Hypothalamus (tissue), 51 donors: ENCODE measurements around the gene LRRC4.

Source experiments
- DNase-seq, 51 donors: peaks; one replicate each; lab custom pipeline; 2025; lab: John Stamatoyannopoulos, UW

Gene LRRC4

DNA sequence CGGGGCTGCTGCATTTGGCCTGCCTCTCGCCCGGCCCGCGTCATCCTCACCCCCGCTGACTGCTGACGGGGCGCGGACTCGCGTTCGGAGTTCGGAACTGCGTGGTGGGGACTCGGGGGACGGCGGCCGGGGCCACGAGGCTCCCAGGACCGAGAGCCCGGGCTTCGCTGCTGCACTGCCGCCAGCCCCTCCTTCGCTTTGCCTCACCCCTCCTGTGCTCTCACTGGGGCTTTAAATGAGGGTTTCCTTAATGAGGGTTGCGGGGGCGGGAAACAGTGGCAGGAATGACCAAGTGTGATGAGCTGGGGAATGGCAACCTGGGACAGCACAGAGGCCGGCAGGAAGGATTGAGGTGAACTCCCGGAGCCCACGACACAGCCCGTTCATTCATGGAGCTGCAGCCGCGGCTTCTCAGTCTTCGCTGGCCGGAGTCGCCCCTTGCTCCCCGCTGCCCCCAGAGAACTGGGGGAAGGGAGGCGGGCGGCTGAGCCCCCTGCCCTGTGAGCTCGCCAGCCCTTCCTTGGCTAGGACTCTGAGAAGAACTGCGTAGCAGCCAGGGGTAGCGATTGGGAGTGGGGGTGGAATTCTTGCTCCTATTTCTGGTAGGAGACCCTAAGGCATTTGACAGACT lies 1.5 kb upstream of the LRRC4 start:
- peak in 15 of 51 donors; percentile 26 to 76 (median 59) for DNase-seq

DNA sequence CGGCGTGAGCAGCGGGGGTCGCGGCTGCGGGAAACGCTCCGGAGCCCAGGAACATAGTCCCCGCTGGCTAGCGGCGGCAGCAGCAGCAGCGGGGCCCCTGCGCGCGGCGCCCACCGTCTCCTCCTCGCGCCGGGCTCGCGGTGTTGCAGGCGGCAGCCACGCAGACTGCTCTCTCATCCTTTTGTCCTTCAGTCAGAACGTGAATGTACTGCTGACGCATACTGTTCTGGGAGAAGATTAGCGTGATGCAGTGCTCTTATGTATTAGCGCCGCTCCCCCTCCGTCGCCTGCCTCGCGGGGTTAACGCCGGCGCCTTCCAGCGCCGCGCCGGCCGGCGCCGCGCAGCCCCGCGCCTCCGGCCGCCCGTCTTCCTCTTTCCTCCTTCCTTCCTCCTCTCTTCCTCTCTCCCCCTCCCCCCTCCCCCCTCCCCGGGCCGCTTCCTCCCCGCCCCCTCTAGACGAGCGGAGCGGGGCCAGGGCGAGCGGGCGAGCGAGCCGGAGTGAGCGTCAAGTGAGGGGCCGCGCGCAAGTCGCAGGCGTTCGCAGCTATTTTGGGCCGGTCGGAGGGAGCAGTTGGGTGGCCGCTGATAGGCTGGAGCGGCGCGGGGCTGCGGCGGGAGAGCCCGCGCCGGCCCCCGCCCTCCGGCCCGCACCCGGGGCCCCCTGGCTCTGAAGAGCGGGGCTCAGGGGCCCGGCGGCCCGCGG lies 816 bp upstream of the LRRC4 start:
- DNase-seq, result peak in 29 of 51 donors; percentile 20 to 77 (median 55)

DNA sequence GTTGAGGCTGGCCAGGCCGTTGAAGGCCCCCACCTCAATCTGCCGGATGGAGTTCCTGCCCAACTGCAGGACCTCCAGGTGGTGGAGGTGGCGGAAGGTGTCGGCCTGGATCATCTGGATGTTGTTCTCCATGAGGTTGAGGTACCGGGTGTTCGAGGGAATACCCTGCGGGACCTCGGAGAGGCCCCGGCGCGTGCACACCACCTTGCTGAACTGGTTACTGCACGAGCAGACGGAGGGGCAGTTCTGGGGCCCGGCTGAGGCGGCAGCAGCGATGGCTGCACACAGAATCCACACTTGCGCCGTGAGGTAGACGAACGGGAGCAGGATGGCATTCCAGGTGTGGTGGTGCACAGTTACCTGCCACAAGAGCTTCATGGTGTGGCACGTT lies 979 bp downstream of the LRRC4 start:
- DNase-seq, result no peak

DNA sequence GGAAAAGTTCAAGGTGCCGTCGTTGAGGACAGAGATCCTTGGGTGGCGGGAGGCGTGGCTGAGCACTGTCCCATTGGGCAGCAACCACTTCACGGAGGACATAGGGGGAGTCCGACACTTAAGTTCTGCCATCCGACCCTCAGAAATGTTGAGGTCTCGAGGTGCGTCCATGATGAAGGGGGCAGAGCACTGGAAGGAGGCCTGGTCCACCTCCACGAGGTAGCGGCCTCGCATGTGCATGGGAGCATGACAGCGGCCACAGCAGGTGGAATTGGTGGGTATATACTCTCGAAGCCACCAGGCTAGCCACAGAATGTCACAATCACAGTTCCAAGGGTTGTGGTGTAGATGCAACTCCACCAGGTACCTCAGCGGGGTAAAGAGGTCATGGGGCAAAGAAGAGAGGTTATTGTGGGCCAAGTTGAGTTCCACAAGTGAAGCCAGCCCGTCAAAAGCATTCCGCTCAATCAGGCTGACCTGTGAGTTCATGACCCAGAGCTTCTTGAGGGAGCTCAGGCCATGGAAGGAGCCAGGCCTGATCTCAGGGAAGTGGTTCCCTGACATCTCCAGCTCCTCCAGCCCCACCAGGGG lies 1.7 kb downstream of the LRRC4 start:
- no peak for DNase-seq

DNA sequence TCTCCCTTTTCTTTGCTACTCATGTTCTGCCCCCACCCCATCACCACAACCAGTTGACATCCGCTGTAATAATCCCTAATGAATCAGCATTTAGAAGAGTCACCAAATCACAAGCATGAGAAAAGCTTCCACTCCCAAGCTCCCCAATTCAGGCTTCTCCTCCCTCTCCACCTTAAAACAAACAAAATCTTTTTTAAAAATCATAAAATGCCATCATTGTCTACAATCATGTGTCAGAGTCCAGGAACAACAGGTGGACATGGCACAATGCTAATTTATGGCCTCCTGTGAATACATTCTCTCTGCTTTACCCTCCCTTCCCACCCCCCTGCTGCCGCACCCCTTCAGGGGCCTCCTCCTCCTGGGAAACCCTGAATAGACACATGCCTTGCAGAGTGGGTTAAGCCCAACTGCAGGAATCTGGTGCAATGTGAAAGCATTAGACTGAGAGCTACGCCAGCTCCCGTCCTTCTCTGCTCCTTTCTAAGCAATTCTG lies 3.7 kb downstream of the LRRC4 start:
- DNase-seq, result peak in 1 of 51 donors; percentile 65

DNA sequence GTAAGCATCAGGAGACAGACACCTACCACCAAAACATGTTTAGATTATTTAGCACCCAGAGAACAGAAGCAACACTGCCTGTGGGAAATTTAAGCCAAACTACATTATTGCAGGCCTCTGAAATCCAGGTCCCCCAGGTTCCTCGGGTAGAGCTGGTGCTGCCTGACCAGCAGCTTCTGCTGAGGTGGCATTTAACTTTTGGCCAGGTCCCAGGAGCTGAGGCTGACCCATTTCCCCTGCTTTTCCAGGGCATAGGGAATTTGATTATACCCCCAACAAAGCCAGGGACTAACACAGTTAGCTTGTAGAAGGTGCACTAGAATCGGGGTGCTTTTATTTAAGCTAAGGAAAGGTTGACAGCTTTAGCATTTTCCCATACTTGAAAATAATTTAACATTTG lies 4.7 kb downstream of the LRRC4 start:
- DNase-seq, result peak in 1 of 51 donors; percentile 20

DNA sequence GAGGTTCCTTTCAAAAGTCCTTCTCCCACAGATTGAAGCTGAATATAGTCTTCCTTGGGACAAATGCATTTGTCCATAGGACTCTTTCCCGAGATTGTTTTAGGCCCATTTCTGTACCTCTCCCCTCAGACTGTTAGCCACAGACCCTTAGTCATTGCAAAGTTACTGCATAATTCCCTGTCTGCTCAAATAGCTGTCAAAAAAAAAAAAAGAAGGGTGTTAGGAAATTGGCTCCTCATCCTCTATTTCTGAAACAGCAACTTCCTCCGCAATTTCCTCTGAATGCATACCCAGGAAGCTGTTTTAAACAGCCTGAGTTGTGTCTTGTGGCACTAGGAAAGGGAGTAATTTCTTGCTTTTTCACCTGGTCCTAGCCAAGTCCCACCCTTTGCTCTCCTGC lies 5.4 kb downstream of the LRRC4 start:
- no peak for DNase-seq

DNA sequence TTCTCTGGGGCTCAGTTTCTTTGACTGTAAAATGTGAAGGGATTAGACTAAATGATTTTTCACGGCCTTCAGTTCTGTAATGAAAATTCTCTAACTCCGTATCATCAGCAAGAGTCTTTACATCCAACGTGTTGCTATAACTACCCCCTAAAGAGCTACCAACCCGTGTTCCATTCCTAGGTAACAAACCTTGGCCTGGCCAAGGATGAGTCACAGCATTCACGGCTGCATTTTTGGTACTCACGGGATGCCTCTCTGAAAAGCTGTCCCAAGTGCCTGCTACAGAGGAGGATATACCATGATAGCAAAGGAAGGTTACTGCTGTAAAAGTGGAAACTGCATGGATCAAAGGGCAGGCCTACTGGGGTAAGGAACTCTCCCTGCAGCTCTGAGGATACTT lies 5.9 kb downstream of the LRRC4 start:
- no peak for DNase-seq

DNA sequence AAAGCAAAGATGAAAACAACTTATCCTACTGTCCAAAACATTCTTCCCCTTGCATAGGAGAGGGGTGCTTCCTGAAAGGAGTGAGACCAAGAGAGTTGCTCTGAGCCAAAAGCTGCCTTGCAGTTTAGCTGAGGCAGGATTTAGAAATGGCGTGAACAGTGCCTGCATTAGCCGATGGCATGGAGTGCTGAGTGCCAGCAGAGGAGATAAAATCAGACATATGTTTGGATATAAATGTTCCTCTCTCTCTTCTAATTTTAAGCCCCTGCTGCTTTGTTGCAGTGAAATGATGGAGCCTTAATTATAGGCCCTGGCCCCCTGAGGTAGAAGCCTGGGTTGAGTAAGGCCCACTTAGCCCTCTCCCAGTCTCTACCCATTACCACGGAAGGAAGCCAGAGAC lies 7.1 kb downstream of the LRRC4 start:
- no peak for DNase-seq

DNA sequence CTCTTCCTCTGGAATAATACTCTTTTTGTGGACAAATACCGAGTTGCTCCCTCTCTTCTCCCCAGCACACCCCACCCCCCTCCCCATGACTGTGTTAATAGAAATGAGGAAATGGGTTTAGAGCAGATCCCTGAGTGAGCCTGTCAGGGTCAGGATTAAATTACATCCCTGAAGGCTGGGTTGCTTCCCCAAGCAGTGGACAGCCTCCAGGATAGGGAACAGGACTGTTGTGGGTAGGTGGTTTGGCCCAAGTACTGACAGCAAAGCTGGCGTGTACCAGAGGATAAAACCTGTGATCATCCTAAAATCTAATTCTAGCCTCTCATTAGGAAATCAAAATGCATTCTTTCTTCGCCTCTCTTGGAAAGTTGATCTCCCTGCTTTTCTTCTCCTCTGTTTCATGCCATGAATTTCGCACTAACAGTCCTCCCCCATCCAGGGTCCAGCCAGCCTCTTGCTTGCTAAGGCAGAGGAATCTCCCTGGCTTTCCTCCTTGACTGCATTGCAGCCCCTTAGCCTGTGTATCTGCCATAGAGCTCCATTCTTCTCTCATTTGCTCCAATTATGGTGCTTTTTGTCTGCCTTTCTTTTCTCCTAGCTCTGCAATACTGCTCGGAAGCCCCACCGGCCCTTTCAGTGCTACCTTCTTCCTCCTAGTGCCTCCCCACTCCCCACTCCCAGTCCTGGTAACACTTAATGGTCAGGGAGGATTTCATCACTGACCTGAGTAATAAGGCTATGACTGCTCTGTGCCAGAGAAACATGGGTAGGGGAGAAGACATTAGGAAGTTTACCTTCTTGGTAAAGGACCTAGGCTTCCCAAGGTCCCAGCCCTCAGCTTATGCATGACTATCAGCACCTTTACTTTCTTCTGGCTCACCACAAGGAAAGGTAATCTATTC lies 8.4 kb downstream of the LRRC4 start:
- DNase-seq, result no peak

DNA sequence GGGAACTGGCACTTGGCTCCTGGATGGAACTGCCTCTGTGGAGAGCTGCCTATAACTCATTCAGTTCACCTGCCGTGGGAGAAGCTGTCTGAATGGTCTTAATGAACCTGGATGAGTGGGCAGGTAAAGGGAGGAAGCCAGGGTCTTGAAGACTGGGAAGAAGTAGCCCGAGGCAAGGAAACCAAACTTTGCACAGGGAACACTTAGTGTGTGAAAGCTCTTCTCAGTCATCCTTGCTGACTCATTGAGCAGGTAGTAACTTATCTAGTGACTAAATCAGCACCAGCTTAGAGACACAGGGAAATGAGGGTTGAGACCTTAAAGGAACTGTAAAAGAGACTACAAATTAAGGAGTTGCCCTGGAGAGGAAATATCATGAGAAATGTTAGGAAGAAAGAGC lies 9.9 kb downstream of the LRRC4 start:
- DNase-seq, result no peak

DNA sequence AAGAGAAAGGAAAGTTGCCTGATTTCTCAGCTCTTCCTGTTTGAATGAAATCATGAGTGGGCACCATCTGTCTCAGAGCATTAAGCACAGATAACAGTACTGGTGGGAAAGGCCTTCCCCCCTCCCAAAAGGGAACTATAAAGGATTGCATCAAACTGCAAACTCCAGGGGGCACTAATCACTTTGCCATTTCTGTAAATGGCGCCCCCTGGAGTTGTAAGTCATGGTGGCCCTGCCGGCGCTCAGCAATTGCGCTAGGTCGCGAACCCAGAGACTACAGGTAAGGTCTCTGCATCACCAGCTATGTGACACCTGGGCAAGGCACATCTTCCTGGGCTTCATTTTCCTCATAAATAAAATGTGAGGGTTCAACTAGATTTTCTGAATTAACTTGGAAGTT lies 11.1 kb downstream of the LRRC4 start:
- no peak for DNase-seq

DNA sequence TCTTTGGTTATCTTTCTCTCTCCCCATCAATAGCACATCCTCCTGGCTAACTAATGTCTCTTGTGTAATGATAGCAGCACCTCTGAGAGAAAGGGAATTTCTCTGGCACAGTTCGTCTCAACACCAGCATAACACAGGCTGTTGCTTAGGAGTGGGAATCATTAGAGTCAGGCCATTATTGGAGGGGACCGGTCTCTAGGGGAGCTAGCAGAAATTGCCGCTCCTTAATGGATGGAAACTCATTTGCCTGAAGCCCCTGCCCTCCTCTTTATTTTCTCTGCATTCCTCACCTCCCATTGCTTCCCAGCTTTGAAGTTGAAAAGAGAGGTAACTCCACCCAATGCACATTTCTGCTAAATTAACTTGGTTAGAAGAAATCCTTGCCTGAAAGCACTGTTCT lies 11.9 kb downstream of the LRRC4 start:
- DNase-seq, result no peak

DNA sequence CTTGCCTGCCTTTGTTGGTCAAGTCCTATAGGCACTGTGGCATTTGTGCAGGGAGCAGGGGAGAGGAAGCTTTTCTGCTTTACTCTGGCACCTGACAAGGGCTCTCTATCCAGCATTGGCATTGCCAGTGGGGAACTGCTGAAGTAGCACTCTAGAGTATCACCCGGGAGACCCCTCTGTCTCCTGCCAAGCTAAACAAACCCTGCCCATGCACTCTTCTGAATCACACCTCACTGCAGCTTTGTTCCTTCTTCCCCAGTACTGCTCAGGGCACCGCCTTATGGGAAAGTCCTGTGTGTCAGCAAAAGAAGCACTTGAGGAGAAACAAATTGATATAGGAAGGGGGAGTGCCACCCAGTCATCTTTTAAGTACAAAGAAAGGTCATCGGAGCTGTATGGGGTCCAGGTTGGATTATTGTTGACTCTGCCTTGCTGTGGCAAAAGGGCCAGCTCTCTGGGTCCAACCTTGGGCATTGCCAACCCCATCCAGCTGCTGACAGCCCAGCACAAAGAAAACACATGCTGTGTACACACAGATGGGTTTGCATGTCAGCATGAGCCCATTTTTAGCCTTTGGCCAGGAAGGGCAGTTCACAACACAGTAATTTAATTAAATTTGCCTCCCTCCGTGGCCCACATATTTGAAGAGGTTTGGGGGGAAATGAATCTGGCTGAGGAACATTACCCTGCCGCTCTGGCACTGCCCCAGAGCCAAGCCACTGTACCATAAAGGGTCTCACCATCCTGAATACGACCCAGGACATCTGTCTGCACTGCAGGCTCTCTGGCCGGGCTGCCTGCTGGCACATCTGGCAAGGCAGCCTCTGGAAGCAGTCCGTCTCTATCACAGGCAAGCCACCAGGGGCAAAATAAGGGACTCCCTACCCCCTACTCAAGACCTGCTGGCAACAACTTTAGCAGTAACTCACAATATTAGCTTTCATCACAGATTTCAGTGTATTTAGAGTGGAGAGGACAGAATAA lies 13.1 kb downstream of the LRRC4 start:
- peak in 2 of 51 donors; percentile 27 to 28 for DNase-seq

DNA sequence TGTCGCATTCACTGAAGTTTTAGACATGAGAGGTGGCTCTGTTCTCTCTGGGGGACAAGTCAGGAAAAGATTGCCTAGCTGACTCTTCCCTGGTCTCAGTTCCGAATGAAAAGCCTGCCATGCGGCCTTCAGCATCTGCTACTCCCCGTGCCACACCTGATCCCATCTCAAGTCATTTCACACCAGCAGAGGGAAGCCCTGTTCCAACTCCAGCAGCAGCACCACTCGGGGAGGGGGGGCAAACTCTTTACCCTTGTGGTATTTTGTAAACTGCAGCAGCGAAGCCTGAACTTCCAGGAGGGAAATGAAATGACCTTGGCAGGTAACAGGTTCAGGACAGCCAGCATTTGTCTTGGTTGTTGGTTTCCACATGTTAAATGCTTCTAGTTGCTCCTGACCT lies 13.8 kb downstream of the LRRC4 start:
- peak in 1 of 51 donors; percentile 27 for DNase-seq

DNA sequence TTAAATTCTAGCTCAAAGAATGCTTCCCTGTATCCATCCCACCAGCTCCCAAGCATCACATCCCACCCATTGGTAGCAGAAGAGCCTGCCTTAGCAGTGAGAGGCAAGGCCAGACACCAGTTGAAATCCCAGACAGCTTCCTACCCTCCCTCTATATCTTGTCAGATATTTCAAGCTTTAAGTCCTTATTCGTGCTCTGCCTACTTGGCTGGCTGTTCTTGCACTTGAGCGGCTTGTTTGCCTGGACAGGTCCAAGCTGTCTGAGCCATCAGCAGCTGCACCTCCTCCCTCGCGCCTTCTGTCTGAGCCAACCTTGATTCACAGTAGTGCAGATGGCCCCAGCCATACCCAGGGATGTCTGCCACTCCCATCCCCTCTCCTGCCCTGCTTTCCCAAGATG lies 16.4 kb downstream of the LRRC4 start:
- peak in 1 of 51 donors; percentile 38 for DNase-seq

DNA sequence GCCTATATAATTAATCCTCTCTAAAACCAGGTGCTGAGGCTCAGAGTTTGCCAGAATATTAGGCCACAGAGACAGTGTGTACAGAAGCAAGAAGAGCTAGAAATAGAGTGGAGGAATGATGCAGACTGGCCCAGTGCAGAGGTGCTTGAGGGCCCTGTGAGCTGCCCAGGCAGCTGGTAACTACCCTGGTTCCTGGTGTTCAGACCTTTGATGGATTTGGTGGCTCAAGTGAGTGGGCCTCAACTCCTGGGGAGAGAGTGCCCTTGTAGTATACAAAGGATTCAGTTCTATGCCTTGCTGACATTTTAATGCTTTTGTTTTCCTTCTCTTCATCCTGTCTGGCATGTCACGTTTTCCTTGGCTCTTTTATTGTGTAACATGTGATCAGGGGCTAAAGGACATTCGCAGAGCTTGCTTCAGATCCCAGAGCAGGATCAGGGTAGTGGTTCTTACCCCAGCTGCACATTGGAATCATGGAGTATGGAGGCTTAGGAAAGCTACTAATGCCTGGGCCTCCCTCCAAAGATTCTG lies 20.0 kb downstream of the LRRC4 start:
- no peak for DNase-seq

DNA sequence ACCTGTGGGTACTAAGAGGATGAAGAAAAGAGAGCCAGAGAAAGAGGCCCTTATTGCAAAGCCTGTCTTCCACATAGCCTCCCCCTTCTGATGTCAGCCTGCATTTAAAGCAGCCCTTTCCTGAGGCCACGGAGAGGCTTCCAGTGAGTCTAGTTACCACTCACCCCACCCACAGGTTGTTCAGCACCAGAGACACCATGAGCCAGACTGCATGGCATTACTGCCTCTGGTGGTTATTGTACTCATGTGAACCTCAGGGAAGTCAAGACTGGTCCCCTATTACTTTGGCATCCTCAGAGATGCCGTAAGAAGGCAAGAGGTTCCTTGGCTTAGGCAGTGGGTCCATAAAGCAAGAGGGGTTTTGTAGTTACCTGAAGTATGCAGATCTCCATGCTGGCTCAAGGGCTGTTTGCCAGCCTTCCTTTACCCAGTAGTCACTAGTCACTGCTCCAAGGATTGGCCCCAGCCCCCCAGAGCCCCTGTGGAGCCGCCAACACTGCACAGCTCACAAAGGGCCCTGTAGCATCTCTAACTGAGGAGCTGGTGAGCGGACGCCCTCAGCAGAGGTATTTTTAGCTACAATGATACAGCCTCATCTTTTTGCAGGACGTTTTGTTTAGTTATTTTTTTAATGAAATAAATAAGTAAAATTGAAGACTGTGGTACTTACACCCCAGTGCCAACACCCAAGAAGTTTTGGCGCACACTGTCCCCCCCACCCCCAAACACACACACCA lies 20.7 kb downstream of the LRRC4 start:
- no peak for DNase-seq

DNA sequence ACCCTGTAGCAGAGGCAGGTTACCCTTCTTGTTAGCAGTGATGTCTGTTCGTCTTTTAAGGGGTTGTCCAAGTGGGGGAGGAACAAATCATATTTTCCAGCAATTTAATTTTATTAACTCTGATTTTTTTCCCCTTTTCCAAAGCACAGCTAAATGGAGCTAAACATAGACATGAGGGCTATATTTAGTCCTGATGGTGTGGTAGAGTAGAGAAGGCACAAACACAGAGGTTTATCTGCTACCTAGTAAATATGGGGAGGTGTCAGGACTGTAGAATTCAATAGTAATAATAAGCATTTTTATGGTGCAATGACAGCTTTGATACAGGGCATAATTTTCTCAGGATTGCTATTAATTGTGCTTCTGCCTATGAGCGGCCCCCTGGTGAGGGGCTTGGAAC lies 22.5 kb downstream of the LRRC4 start:
- DNase-seq, result no peak
